ENCODE measurements around the gene LRP2.

The LRP2 gene

GRCh38 chr2:169200756-169201155, 161.6 kb downstream of the LRP2 start:
- no peak for DNase-seq
- H3K36me3 Mint-ChIP-seq (ENCODE audit: low read depth) = no peaks in the 10 kb centered on the region
- H3K4me3 Mint-ChIP-seq = no peak overlapping the region
- no peak overlapping the region for H3K27ac Mint-ChIP-seq
- no peak for TF ChIP-seq CTCF (IDR thresholded peaks at IDR 0.05)
- no peaks in the 10 kb centered on the region for H3K27me3 Mint-ChIP-seq (ENCODE audit: low read depth, poor library complexity)
- H3K9me3 Mint-ChIP-seq = no peaks in the 10 kb centered on the region
- H3K4me1 Mint-ChIP-seq = no peaks in the 10 kb centered on the region

- Mint-ChIP-seq H3K9me3 (no peaks in the 10 kb centered on the region), H3K4me1 (peaks cover 20% of the 10 kb centered on the region), H3K27me3 (ENCODE audit: low read depth, poor library complexity) (no peaks in the 10 kb centered on the region), H3K27ac (no peak overlapping the region), H3K36me3 (ENCODE audit: low read depth) (no peaks in the 10 kb centered on the region), H3K4me3 (no peak overlapping the region)
- TF ChIP-seq CTCF (IDR thresholded peaks at IDR 0.05) = no peak
- no peak for DNase-seq
Measured at GRCh38 chr2:169193618-169194017, 168.7 kb downstream of the LRP2 start.

- no peaks in the 10 kb centered on the region for H3K36me3 Mint-ChIP-seq (ENCODE audit: low read depth)
- peak overlapping the region; percentile 14 for H3K4me3 Mint-ChIP-seq
- no peak overlapping the region for H3K27ac Mint-ChIP-seq
- H3K9me3 Mint-ChIP-seq = no peaks in the 10 kb centered on the region
- no peaks in the 10 kb centered on the region for H3K27me3 Mint-ChIP-seq (ENCODE audit: low read depth, poor library complexity)
- no peak for DNase-seq
- H3K4me1 Mint-ChIP-seq = peaks cover 21% of the 10 kb centered on the region
- no peak for TF ChIP-seq CTCF (IDR thresholded peaks at IDR 0.05)
Measured at GRCh38 chr2:169190197-169190775, 172.0 kb downstream of the LRP2 start.

GRCh38 chr2:169189132-169189531, 173.2 kb downstream of the LRP2 start:
- Mint-ChIP-seq H3K4me3 (peak overlapping the region; percentile 12), H3K9me3 (no peaks in the 10 kb centered on the region), H3K4me1 (peaks cover 21% of the 10 kb centered on the region), H3K27me3 (ENCODE audit: low read depth, poor library complexity) (peaks cover 1% of the 10 kb centered on the region), H3K27ac (no peak overlapping the region), H3K36me3 (ENCODE audit: low read depth) (no peaks in the 10 kb centered on the region)
- peak; percentile 29 for DNase-seq
- no peak for TF ChIP-seq CTCF (IDR thresholded peaks at IDR 0.05)

- peaks cover 4% of the 10 kb centered on the region for H3K27me3 Mint-ChIP-seq (ENCODE audit: low read depth, poor library complexity)
- no peak overlapping the region for H3K4me3 Mint-ChIP-seq
- TF ChIP-seq CTCF (IDR thresholded peaks at IDR 0.05) = no peak
- no peak overlapping the region for H3K27ac Mint-ChIP-seq
- H3K36me3 Mint-ChIP-seq (ENCODE audit: low read depth) = no peaks in the 10 kb centered on the region
- no peak for DNase-seq
- H3K4me1 Mint-ChIP-seq = peaks cover 21% of the 10 kb centered on the region
- no peaks in the 10 kb centered on the region for H3K9me3 Mint-ChIP-seq
Measured at GRCh38 chr2:169185711-169186110, 176.6 kb downstream of the LRP2 start.

- Mint-ChIP-seq H3K9me3 (no peaks in the 10 kb centered on the region), H3K4me1 (peaks cover 6% of the 10 kb centered on the region), H3K4me3 (no peak overlapping the region), H3K27ac (no peak overlapping the region), H3K27me3 (ENCODE audit: low read depth, poor library complexity) (peaks cover 4% of the 10 kb centered on the region), H3K36me3 (ENCODE audit: low read depth) (no peaks in the 10 kb centered on the region)
- no peak for TF ChIP-seq CTCF (IDR thresholded peaks at IDR 0.05)
- DNase-seq = no peak
Measured at GRCh38 chr2:169184074-169184473, 178.3 kb downstream of the LRP2 start.
